BJ (cell line): ENCODE measurements around the gene PHRF1. TPM values are rescaled to one million over a fixed set of nuclear protein-coding genes. Genes with fewer than 3 reads are reported as not detected.

Experiments
- CTCF ChIA-PET: fragments of 350-600 bp; formaldehyde crosslinking; extraction: SDS; loops from one replicate; lab custom pipeline; 2021; ENCODE audit warnings: antibody characterized with exemption, inconsistent platforms; lab: Yijun Ruan, JAX
- POLR2A ChIA-PET: fragments of 300-600 bp; sonication (Branson Sonifier 250); formaldehyde crosslinking; extraction: SDS; loops from one replicate; lab custom pipeline; 2021; ENCODE audit warnings: antibody characterized with exemption; lab: Charles Lee
- DNase-seq: peaks from one replicate; pipeline ENCODE4 v3.0.0-alpha.2; 2011; ENCODE audit warnings: low read depth
- H3K27me3 ChIP-seq: 2 replicates; pipeline ENCODE4 v1.6.0; 2011; ENCODE audit warnings: low read length; ENCODE audit not compliant: control insufficient read depth, insufficient read depth
- H3K36me3 ChIP-seq: 2 replicates; pipeline ENCODE4 v1.5.1; 2011; ENCODE audit warnings: low read length; ENCODE audit not compliant: control insufficient read depth, insufficient read depth
- H3K4me3 ChIP-seq: 2 replicates; pipeline ENCODE4 v1.5.1; 2011; ENCODE audit warnings: low read depth, mild to moderate bottlenecking, control low read depth, low read length
- CTCF ChIP-seq: IDR thresholded peaks from 2 replicates; pipeline ENCODE4 v1.5.1; 2011; ENCODE audit warnings: low read depth, mild to moderate bottlenecking, control low read depth, inconsistent platforms, low read length, moderate library complexity; ENCODE audit not compliant: insufficient read depth
- polyA plus RNA-seq: library from polyadenylated mRNA; depleted of rRNA; stranded (reverse); fragments of >200 nt; gene quantifications from 2 replicates; pipeline ENCODE4 v1.2.3, GENCODE V29; 2011

Gene PHRF1
- polyA plus RNA-seq, 1 experiment: 10.7 TPM

GRCh38 chr11:655036-655726 lies 78.9 kb downstream of the PHRF1 start:
- no peak for TF ChIP-seq CTCF
- H3K4me3 ChIP-seq: no peak overlapping the region
- H3K36me3 ChIP-seq: peaks cover 18% of the 10 kb centered on the region
- no peak for DNase-seq
- ChIA-PET CTCF (interaction anchor here (1.2 kb wide), 1 partner anchor 8 kb away, joined by 5 read pairs; no protein-coding TSS in a partner anchor), POLR2A (no interaction called here)
- H3K27me3 ChIP-seq: no peaks in the 10 kb centered on the region

- TF ChIP-seq CTCF: no peak
- POLR2A ChIA-PET: interaction anchor here (0.6 kb wide), 1 partner anchor 23 kb away, joined by 10 read pairs; no protein-coding TSS in a partner anchor
- DNase-seq: no peak
- no peak overlapping the region for H3K4me3 ChIP-seq
- no peaks in the 10 kb centered on the region for H3K27me3 ChIP-seq
- peaks cover 21% of the 10 kb centered on the region for H3K36me3 ChIP-seq
- CTCF ChIA-PET: interaction anchor here (1.2 kb wide), 1 partner anchor 9 kb away, joined by 5 read pairs; no protein-coding TSS in a partner anchor
Measured at GRCh38 chr11:656426-656825, 80.2 kb downstream of the PHRF1 start.

- no peak for TF ChIP-seq CTCF
- DNase-seq: no peak
- ChIA-PET CTCF (no interaction called here), POLR2A (no interaction called here)
- H3K36me3 ChIP-seq: peaks cover 21% of the 10 kb centered on the region
- no peak overlapping the region for H3K4me3 ChIP-seq
- H3K27me3 ChIP-seq: no peaks in the 10 kb centered on the region
Measured at GRCh38 chr11:656866-657265, 80.6 kb downstream of the PHRF1 start.

GRCh38 chr11:657691-658126 lies 81.4 kb downstream of the PHRF1 start:
- Histone ChIP-seq H3K36me3 (peaks cover 23% of the 10 kb centered on the region), H3K4me3 (no peak overlapping the region), H3K27me3 (no peaks in the 10 kb centered on the region)
- ChIA-PET CTCF (interaction anchor here (1.5 kb wide), 1 partner anchor 14 kb away, joined by 3 read pairs; no protein-coding TSS in a partner anchor), POLR2A (no interaction called here)
- no peak for DNase-seq
- TF ChIP-seq CTCF: no peak

GRCh38 chr11:659532-660085 lies 83.3 kb downstream of the PHRF1 start:
- Histone ChIP-seq H3K4me3 (no peak overlapping the region), H3K36me3 (peaks cover 28% of the 10 kb centered on the region), H3K27me3 (no peaks in the 10 kb centered on the region)
- CTCF ChIA-PET: interaction anchor here (3.3 kb wide), 1 partner anchor 67 kb away, joined by 43 read pairs; no protein-coding TSS in a partner anchor
- DNase-seq: no peak
- POLR2A ChIA-PET: no interaction called here
- TF ChIP-seq CTCF: no peak
